Measurements from ENCODE around the gene MRPS31.

- TF ChIP-seq POLR2AphosphoS5 (IDR thresholded peaks at IDR 0.05; ENCODE audit: borderline replicate concordance, low read depth, low read length), result no peak
- TF ChIP-seq EZH2 (IDR thresholded peaks at IDR 0.05), result no peak
These were observed 76.6 kb downstream of the MRPS31 start for GRCh38 chr13:40694426-40694825.

Measured in SK-N-MC (cell line).